ENCODE data around the gene DMD. TPM values are rescaled to one million over a fixed set of nuclear protein-coding genes. Genes with fewer than 3 reads are reported as not detected.
A peak's percentile ranks its signal among the peaks of the same experiment; 100 is the strongest.

DMD gene
- total and polyA plus RNA-seq, 5 donors: 49.5 to 173 (median 125) TPM

DNA sequence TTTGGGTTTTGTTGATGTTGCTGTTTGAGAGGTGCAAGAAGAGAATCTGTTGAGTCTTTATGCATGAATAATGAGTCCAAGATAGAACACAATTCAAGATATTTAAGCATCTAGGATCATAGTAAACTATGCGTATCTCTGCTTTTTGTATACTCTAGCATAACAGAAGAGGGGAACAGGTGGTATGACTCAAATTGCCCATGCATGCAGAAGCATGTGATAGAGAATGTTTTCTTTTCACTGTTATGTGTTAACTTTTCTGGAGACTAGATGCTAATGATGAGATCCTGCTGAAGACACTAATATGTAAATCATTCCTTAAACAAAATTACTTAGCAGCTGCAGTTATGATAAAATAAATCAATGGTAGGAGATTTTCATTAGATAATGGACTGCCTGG, 1974.2 kb downstream of the DMD start:
- no peak overlapping the region for H3K4me3 ChIP-seq (ENCODE audit: low read length)
- H3K27me3 ChIP-seq (ENCODE audit: control insufficient read depth, insufficient read depth): no peaks in the 10 kb centered on the region
- DNase-seq (no peak), ATAC-seq (no peak)
- no peaks in the 10 kb centered on the region for H3K9me3 ChIP-seq (ENCODE audit: control insufficient read depth, low read length)
- intact Hi-C loops (cut with DNase I): no loop called here
- H3K4me1 ChIP-seq (ENCODE audit: control insufficient read depth, insufficient read depth, low read length): no peaks in the 10 kb centered on the region
- no peak overlapping the region for H3K27ac ChIP-seq (ENCODE audit: low read length)
- 97% methylated on average over 1 of the region's 1 CpG for WGBS

DNA sequence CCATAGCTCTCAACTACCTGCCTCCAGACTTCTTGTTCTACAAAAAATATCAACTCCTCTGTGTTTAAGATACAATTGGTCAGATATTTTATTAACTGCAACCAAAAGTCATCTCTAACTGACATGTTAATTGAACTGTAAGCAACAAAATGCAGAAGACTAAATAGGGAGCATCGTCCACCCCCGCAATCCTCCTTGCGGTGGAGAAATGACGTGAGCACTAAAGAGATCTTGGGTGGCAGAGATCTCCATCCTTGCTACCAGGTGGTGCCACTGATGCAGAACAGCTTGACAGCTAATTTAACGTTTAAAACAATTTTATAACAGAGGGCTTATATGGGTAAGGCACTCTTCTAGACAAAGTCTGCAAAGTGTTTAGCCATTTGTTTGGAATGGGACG, 1975.1 kb downstream of the DMD start:
- WGBS: 75% methylated on average over 6 of the region's 6 CpGs
- Histone ChIP-seq H3K4me3 (ENCODE audit: low read length) (no peak overlapping the region), H3K27ac (ENCODE audit: low read length) (no peak overlapping the region), H3K9me3 (ENCODE audit: control insufficient read depth, low read length) (no peaks in the 10 kb centered on the region), H3K4me1 (ENCODE audit: control insufficient read depth, insufficient read depth, low read length) (no peaks in the 10 kb centered on the region), H3K27me3 (ENCODE audit: control insufficient read depth, insufficient read depth) (no peaks in the 10 kb centered on the region)
- DNase-seq (no peak), ATAC-seq (no peak)
- intact Hi-C loops (cut with DNase I): no loop called here

DNA sequence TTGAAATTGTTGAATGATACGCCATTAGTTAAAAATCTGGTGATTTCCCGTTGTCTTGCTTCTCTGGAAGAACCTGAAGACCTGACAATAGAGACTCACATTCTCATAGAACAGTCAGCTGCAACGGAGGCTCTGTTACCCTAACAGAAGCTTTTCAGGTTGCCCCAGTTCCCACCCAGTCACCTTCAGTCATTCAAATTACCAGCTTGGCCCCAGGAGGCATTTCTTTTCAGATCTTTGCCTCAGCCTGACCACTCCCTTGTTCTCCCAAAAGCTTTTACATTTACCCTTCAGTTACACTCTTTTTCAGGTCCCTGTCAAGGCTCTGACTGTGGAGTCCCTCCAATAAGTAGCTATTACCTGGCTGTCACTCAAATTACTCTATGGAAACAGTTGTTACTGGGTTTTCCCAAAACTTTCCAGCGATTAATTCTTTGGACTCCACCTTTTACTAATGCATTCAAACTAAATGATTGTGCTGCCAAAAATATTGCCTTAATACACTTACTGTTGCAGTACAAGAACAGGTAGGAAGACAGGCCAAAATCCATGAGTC, 1977.3 kb downstream of the DMD start:
- 87% methylated on average over 4 of the region's 4 CpGs for WGBS
- Histone ChIP-seq H3K4me1 (ENCODE audit: control insufficient read depth, insufficient read depth, low read length) (no peaks in the 10 kb centered on the region), H3K4me3 (ENCODE audit: low read length) (no peak overlapping the region), H3K27me3 (ENCODE audit: control insufficient read depth, insufficient read depth) (no peaks in the 10 kb centered on the region), H3K27ac (ENCODE audit: low read length) (no peak overlapping the region), H3K9me3 (ENCODE audit: control insufficient read depth, low read length) (no peaks in the 10 kb centered on the region)
- intact Hi-C loops (cut with DNase I): no loop called here
- ATAC-seq: no peak
- no peak for DNase-seq

DNA sequence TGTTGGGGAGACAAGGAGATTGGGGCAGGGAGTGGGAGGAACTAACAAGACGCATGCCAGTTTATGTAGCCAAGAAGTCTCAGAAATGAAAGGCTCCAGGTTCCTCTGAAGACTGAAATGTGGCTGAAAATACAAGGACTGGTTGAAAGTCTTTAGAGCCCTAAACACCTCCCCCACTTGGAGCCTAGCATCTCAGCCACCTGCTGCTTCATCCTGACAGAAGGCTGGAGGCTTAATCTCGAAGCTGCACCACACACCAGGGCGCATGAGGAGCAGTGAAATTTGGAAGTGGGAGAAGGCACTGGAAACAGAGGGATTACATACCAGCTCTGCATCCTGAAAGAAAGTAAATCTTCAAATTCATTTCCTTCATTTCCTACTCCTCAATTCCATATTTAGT, 1978.8 kb downstream of the DMD start:
- Histone ChIP-seq H3K4me3 (ENCODE audit: low read length) (no peak overlapping the region), H3K27ac (ENCODE audit: low read length) (no peak overlapping the region), H3K4me1 (ENCODE audit: control insufficient read depth, insufficient read depth, low read length) (no peaks in the 10 kb centered on the region), H3K9me3 (ENCODE audit: control insufficient read depth, low read length) (no peaks in the 10 kb centered on the region), H3K27me3 (ENCODE audit: control insufficient read depth, insufficient read depth) (no peaks in the 10 kb centered on the region)
- WGBS: 68% methylated on average over 3 of the region's 3 CpGs
- DNase-seq: no peak
- intact Hi-C loops (cut with DNase I): no loop called here
- no peak for ATAC-seq

DNA sequence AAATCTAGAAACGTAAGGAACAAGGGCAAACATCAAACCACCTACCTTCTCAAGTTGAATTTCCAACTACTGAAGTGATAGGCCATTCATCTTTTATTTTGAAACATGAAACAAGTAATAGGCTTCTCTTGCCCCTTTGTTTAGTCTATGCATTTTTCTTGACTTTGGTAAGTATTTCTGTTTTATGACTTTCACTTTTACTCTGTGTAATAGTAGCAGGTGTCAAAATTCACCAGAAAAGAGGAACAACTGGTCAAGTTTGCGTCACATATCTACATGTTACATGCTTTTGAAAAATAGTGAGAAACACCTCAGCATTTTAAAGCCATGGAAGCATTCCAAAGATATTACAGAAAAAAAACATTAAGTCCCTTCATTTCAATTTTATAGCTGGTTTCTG, 1982.4 kb downstream of the DMD start:
- H3K4me1 ChIP-seq (ENCODE audit: control insufficient read depth, insufficient read depth, low read length): no peaks in the 10 kb centered on the region
- H3K27me3 ChIP-seq (ENCODE audit: control insufficient read depth, insufficient read depth): no peaks in the 10 kb centered on the region
- intact Hi-C loops (cut with DNase I): no loop called here
- H3K9me3 ChIP-seq (ENCODE audit: control insufficient read depth, low read length): no peaks in the 10 kb centered on the region
- no peak for ATAC-seq
- no peak overlapping the region for H3K27ac ChIP-seq (ENCODE audit: low read length)
- WGBS: 59% methylated on average over 2 of the region's 2 CpGs
- DNase-seq: no peak
- no peak overlapping the region for H3K4me3 ChIP-seq (ENCODE audit: low read length)

DNA sequence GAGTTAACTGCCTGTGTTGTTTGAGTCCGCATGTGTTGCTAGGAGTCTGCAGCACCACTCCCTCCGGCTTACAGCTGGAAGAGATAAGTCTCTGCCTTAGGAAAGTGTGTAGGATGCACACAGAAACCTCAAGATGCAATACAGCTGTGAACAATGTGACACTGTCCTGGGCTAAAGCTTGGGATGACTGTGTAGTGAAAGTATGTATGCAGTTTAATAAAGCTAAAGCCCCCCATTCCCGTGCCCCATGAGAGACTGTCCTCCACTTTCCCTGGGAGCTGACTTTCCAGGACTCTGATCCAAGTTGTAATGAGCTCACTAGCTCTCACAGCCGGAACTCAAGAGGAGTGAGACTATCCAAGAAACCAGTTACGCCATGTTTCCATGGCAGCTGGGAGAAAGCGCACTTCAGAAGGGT, 1982.9 kb downstream of the DMD start:
- Histone ChIP-seq H3K27me3 (ENCODE audit: control insufficient read depth, insufficient read depth) (no peaks in the 10 kb centered on the region), H3K4me3 (ENCODE audit: low read length) (no peak overlapping the region), H3K9me3 (ENCODE audit: control insufficient read depth, low read length) (no peaks in the 10 kb centered on the region), H3K4me1 (ENCODE audit: control insufficient read depth, insufficient read depth, low read length) (no peaks in the 10 kb centered on the region), H3K27ac (ENCODE audit: low read length) (no peak overlapping the region)
- ATAC-seq (peak; percentile 84), DNase-seq (peak in 2 of 3 donors; percentile 22 to 51)
- intact Hi-C loops (cut with DNase I): no loop called here
- WGBS: 42% methylated on average over 6 of the region's 6 CpGs

DNA sequence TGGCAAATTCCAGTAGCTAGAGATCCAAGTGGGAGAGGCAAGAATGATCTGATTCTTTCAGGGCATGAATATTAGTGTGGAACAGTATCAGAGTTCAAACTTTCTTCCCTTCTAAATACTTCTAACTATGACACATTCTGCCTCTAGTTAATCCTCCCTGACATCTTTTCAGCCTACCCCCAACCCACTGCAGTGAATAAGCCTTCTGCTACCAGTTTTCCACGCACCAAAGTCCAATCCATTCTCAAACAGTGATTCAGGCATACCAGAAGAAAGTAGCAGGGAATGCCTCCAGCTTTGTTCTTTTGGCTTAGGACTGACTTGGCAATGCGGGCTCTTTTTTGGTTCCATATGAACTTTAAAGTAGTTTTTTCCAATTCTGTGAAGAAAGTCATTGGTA, 1984.1 kb downstream of the DMD start:
- H3K27me3 ChIP-seq (ENCODE audit: control insufficient read depth, insufficient read depth): no peaks in the 10 kb centered on the region
- DNase-seq (no peak), ATAC-seq (peak; percentile 48 to 51)
- intact Hi-C loops (cut with DNase I): no loop called here
- no peaks in the 10 kb centered on the region for H3K4me1 ChIP-seq (ENCODE audit: control insufficient read depth, insufficient read depth, low read length)
- WGBS: 64% methylated on average over 2 of the region's 2 CpGs
- H3K27ac ChIP-seq (ENCODE audit: low read length): no peak overlapping the region
- H3K9me3 ChIP-seq (ENCODE audit: control insufficient read depth, low read length): no peaks in the 10 kb centered on the region
- no peak overlapping the region for H3K4me3 ChIP-seq (ENCODE audit: low read length)

DNA sequence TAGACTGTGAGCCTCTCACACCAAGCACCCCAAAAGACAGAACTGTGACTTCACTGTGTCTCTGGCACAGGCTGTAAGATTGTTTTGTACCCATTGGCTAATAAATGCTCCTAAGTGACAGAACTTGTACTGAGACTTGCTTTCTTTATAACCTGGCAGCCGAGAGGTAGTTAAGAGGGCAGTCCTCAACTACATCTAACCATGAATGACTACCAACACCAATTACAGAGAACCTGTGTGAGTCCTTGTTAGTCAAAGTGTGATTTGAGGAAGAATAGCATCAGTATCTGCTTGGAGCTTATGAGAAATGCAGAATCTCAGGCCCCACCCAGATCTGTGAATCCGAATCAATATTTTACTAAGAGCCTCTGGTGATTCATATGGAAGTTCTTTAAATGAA, 1985.5 kb downstream of the DMD start:
- intact Hi-C loops (cut with DNase I): no loop called here
- Histone ChIP-seq H3K27me3 (ENCODE audit: control insufficient read depth, insufficient read depth) (no peaks in the 10 kb centered on the region), H3K4me1 (ENCODE audit: control insufficient read depth, insufficient read depth, low read length) (no peaks in the 10 kb centered on the region), H3K4me3 (ENCODE audit: low read length) (no peak overlapping the region), H3K9me3 (ENCODE audit: control insufficient read depth, low read length) (no peaks in the 10 kb centered on the region), H3K27ac (ENCODE audit: low read length) (no peak overlapping the region)
- WGBS: 97% methylated on average over 2 of the region's 2 CpGs
- DNase-seq (no peak), ATAC-seq (no peak)

DNA sequence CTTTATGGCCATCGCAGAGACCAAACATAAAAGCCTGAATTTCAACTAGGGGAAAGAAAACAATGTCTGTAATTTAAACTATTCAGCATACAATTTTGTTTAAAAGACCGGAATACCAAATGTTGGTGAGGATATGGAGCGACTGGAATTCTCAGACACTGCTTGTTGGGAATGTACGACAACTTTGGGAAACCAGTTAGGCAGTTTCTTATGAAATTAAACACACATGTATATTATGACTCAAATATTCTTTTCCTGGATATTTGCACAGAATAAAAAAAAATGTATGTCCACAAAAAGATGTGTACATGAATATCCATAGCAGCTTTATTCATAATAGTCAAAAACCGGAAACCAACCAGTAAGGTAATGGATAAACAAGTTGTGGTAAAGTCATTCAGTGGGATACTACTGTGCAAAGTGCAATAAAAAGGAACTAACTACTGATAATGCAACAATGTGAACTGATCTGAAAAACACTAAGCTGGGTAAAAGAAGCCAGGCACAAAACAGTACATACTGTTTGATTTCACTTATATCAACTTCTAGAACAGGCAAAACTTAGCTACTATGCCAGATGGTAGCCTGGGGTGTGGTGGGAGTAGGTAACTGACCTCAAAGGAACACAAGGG, 1986.9 kb downstream of the DMD start:
- no peaks in the 10 kb centered on the region for H3K27me3 ChIP-seq (ENCODE audit: control insufficient read depth, insufficient read depth)
- H3K4me3 ChIP-seq (ENCODE audit: low read length): no peak overlapping the region
- ATAC-seq: no peak
- DNase-seq: no peak
- H3K27ac ChIP-seq (ENCODE audit: low read length): no peak overlapping the region
- H3K9me3 ChIP-seq (ENCODE audit: control insufficient read depth, low read length): no peaks in the 10 kb centered on the region
- intact Hi-C loops (cut with DNase I): no loop called here
- no peaks in the 10 kb centered on the region for H3K4me1 ChIP-seq (ENCODE audit: control insufficient read depth, insufficient read depth, low read length)
- WGBS: 92% methylated on average over 5 of the region's 5 CpGs

DNA sequence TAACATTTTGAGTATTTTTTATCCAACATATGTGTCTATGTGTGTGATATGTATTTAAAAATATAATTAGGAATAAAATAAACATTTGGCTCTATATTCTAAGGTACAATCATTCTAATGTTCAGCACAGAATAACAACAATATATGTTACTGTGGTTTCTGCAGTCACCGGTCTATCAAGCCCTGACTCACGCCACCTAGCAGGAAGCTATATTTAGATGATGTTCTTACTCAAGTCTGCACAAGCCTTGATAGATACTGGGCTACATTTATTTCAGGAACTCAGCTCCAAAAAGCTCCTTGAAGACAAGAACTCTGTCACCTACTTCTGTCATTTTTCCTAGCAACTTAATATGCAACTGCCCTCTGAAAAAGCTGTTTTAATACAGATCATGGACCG, 1987.5 kb downstream of the DMD start:
- ATAC-seq (no peak), DNase-seq (no peak)
- Histone ChIP-seq H3K4me3 (ENCODE audit: low read length) (no peak overlapping the region), H3K27ac (ENCODE audit: low read length) (no peak overlapping the region), H3K4me1 (ENCODE audit: control insufficient read depth, insufficient read depth, low read length) (no peaks in the 10 kb centered on the region), H3K27me3 (ENCODE audit: control insufficient read depth, insufficient read depth) (no peaks in the 10 kb centered on the region), H3K9me3 (ENCODE audit: control insufficient read depth, low read length) (no peaks in the 10 kb centered on the region)
- WGBS: 57% methylated on average over 3 of the region's 3 CpGs
- intact Hi-C loops (cut with DNase I): no loop called here

DNA sequence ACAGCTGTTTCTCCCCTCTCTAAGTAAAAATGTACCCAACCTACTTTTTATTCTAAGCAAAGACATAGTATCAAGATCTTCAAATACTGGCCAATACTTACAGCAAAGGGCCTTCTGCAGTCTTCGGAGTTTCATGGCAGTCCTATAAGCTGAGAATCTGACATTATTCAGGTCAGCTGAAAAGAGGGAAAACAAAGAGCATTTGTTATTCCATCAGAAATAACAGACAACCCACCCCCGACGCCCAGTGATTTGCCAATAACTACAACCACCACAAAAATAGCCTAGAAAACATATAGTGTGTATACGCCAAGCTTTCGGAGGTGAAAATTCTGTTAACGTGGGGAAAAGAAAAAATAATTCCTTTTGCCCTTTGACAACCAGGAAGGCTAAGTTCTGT, 1988.4 kb downstream of the DMD start:
- Histone ChIP-seq H3K4me3 (ENCODE audit: low read length) (no peak overlapping the region), H3K9me3 (ENCODE audit: control insufficient read depth, low read length) (no peaks in the 10 kb centered on the region), H3K27me3 (ENCODE audit: control insufficient read depth, insufficient read depth) (no peaks in the 10 kb centered on the region), H3K27ac (ENCODE audit: low read length) (no peak overlapping the region), H3K4me1 (ENCODE audit: control insufficient read depth, insufficient read depth, low read length) (no peaks in the 10 kb centered on the region)
- DNase-seq: no peak
- no peak for ATAC-seq
- intact Hi-C loops (cut with DNase I): no loop called here
- 78% methylated on average over 6 of the region's 6 CpGs for WGBS

DNA sequence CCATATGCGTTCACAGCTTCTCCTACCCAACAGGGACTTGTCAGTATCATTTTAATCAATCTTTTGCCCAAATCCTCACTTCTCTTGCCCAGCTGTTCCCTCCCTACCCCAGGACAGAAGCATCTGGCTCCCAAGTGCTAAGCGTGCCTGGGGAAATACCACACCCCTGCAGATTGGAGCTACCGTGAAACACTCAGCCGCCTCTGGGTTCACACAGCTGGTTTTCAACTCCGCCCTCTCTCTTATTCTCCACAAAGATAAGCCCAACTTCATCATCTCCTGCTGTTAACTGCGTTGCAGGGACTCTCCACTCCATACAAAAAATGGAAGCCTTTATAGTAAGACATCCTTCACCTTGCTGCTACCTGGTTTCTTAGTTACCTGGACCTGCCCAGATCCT, 1992.2 kb downstream of the DMD start:
- Histone ChIP-seq H3K27ac (ENCODE audit: low read length) (no peak overlapping the region), H3K4me1 (ENCODE audit: control insufficient read depth, insufficient read depth, low read length) (no peaks in the 10 kb centered on the region), H3K27me3 (ENCODE audit: control insufficient read depth, insufficient read depth) (no peaks in the 10 kb centered on the region), H3K9me3 (ENCODE audit: control insufficient read depth, low read length) (no peaks in the 10 kb centered on the region), H3K4me3 (ENCODE audit: low read length) (no peak overlapping the region)
- no peak for ATAC-seq
- no peak for DNase-seq
- WGBS: 56% methylated on average over 6 of the region's 6 CpGs
- intact Hi-C loops (cut with DNase I): no loop called here

All from right cardiac atrium (tissue), 5 donors.